ENCODE measurements around the gene OR51M1.

DNA sequence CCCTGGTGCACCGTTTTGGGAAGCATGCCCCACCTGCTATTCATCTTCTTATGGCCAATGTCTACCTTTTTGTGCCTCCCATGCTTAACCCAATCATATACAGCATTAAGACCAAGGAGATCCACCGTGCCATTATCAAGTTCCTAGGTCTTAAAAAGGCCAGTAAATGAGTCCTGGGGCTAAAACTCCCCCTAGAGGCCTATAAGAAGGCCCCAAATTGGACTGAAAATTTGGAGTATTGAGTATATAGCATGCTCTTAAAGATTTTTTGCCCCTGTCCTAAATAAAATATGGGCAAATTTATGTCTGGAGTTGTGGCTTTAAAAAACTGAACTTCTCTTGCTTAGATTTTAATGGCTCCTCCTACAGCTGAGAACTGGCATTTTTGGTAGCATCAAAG, 6.6 kb downstream of the OR51M1 start:
- TF ChIP-seq CTCF (IDR thresholded peaks at IDR 0.05) (no peak), POLR2A (IDR thresholded peaks at IDR 0.05) (no peak)

Data from lower leg skin (tissue), 3 donors.